B cell (primary cell): ENCODE results near the gene PLS1. TPM values are rescaled to one million over a fixed set of nuclear protein-coding genes. Genes with fewer than 3 reads are reported as not detected.

Experiments used
- ATAC-seq: fragments of 200-7000 bp; cut with Tn5 transposase; one replicate; pipeline ENCODE4 v1.10.0; 2021; ENCODE audit warnings: low read depth, mild to moderate bottlenecking, moderate number of reproducible peaks, moderate library complexity
- CTCF ChIA-PET: fragments of 350-600 bp; sonication (Branson Sonifier 250); formaldehyde crosslinking; loops from one replicate; lab custom pipeline; 2021; ENCODE audit warnings: antibody characterized with exemption, inconsistent platforms; lab: Charles Lee
- POLR2A ChIA-PET: fragments of 350-600 bp; sonication (Branson Sonifier 250); formaldehyde crosslinking; loops from one replicate; lab custom pipeline; 2021; ENCODE audit warnings: antibody characterized with exemption; lab: Charles Lee
- DNase-seq: peaks from one replicate; pipeline ENCODE4 v3.0.0; 2013
- H2AFZ ChIP-seq: 2 replicates; pipeline ENCODE4 v1.6.1; 2012; ENCODE audit warnings: mild to moderate bottlenecking, low read depth, low read length; ENCODE audit not compliant: insufficient read depth, poor library complexity, severe bottlenecking
- H3K27ac ChIP-seq, 2 donors: 1 replicate in 1 of 2; 2 replicates in 1 of 2; pipeline ENCODE4 v1.5.1; 2012 to 2013; ENCODE audit warnings: low read length in 2 of 2, mild to moderate bottlenecking in 2 of 2, moderate library complexity in 1 of 2
- H3K27me3 ChIP-seq, 4 experiments: fragments of 200-600 bp in 1 of 4; sonication (generic) in 1 of 4; replicated peaks in 1 of 4; 1 replicate in 2 of 4; 2 replicates in 2 of 4; pipeline versions ENCODE4 v1.6.1 to v1.7.0; 2013 to 2016; ENCODE audit warnings: low read length in 3 of 4, mild to moderate bottlenecking in 2 of 4, mixed read lengths in 1 of 4, moderate library complexity in 1 of 4; ENCODE audit not compliant: insufficient read depth in 4 of 4, control insufficient read depth in 3 of 4; ENCODE audit errors: control extremely low read depth in 1 of 4
- H3K36me3 ChIP-seq, 2 experiments: replicated peaks in 1 of 2; 1 replicate in 1 of 2; 2 replicates in 1 of 2; pipeline versions ENCODE4 v1.6.1 to v1.7.1; 2013; ENCODE audit warnings: low read length in 1 of 2; ENCODE audit not compliant: insufficient read depth in 2 of 2, control insufficient read depth in 1 of 2; ENCODE audit errors: control extremely low read depth in 1 of 2, extremely low read depth in 1 of 2
- H3K4me1 ChIP-seq, 2 donors: fragments of 200-600 bp in 1 of 2; sonication (generic) in 1 of 2; 1 replicate in 1 of 2; 2 replicates in 1 of 2; pipeline versions ENCODE4 v1.5.1 to v1.6.1; 2013 to 2017; ENCODE audit warnings: low read length in 2 of 2; ENCODE audit not compliant: control insufficient read depth in 2 of 2, insufficient read depth in 2 of 2
- H3K4me2 ChIP-seq: replicated peaks from 2 replicates; pipeline ENCODE3; 2012; ENCODE audit warnings: mild to moderate bottlenecking, low read depth, low read length; ENCODE audit not compliant: poor library complexity, severe bottlenecking
- H3K4me3 ChIP-seq, 5 experiments: fragments of 200-600 bp in 1 of 5; sonication (generic) in 1 of 5; 1 replicate in 3 of 5; 2 replicates in 2 of 5; pipeline versions ENCODE4 v1.5.1 to v1.7.0; 2011 to 2016; ENCODE audit warnings: low read length in 4 of 5, mild to moderate bottlenecking in 4 of 5, low read depth in 2 of 5, control low read depth in 1 of 5, moderate library complexity in 1 of 5; ENCODE audit not compliant: insufficient read depth in 1 of 5; ENCODE audit errors: control extremely low read depth in 1 of 5, extremely low read depth in 1 of 5
- H3K79me2 ChIP-seq: fragments of 200-600 bp; sonication (generic); one replicate; pipeline ENCODE4 v1.6.0; 2016; ENCODE audit warnings: low read length; ENCODE audit not compliant: control insufficient read depth, insufficient read depth
- H3K9ac ChIP-seq: fragments of 200-600 bp; sonication (generic); 2 replicates; pipeline ENCODE4 v1.6.1; 2017; ENCODE audit warnings: mild to moderate bottlenecking, low read length, moderate library complexity
- H3K9me3 ChIP-seq, 3 donors: one replicate each; pipeline versions ENCODE4 v1.6.1 to v1.7.1; 2013; ENCODE audit warnings: low read length in 2 of 3; ENCODE audit not compliant: control insufficient read depth in 2 of 3, insufficient read depth in 1 of 3; ENCODE audit errors: control extremely low read depth in 1 of 3
- H4K20me1 ChIP-seq: 2 replicates; pipeline ENCODE4 v1.6.0; 2012; ENCODE audit warnings: mild to moderate bottlenecking, low read length; ENCODE audit not compliant: insufficient read depth, control insufficient read depth, poor library complexity, severe bottlenecking
- H3K27ac Mint-ChIP-seq: one replicate; pipeline ENCODE4 v1.8.0; 2021; ENCODE audit warnings: mixed read lengths
- H3K27me3 Mint-ChIP-seq: one replicate; pipeline ENCODE4 v1.8.0; 2021; ENCODE audit warnings: mixed read lengths
- H3K4me1 Mint-ChIP-seq: one replicate; pipeline ENCODE4 v1.8.0; 2021; ENCODE audit warnings: mixed read lengths
- H3K4me3 Mint-ChIP-seq: one replicate; pipeline ENCODE4 v1.8.0; 2021; ENCODE audit warnings: mixed read lengths
- H3K9me3 Mint-ChIP-seq: one replicate; pipeline ENCODE4 v1.8.0; 2022; ENCODE audit warnings: mixed read lengths; ENCODE audit not compliant: insufficient read depth
- CTCF ChIP-seq: fragments of 200-600 bp; IDR thresholded peaks from one replicate; pipeline ENCODE4 v1.8.0; 2022; ENCODE audit warnings: antibody characterized with exemption, mild to moderate bottlenecking
- EZH2 ChIP-seq: IDR thresholded peaks from 2 replicates; pipeline ENCODE4 v1.6.1; 2012; ENCODE audit warnings: borderline replicate concordance, low read depth, mild to moderate bottlenecking, moderate library complexity, low read length; ENCODE audit not compliant: insufficient read depth, poor library complexity, severe bottlenecking
- WGBS: methylation state at CpG from one replicate; pipeline ENCODE4 v1.1.5; 2013; ENCODE audit warnings: missing lambda C conversion rate; ENCODE audit not compliant: insufficient coverage; 5-methylcytosine and 5-hydroxymethylcytosine counted together
- intact Hi-C: fragments of 100-400 bp; cut with micrococcal nuclease; formaldehyde crosslinking; loops from one replicate; pipeline ENCODE4 v1.10.0; 2022
- polyA plus RNA-seq: library from polyadenylated mRNA; depleted of rRNA; stranded (reverse); fragments of >200 nt; gene quantifications from 2 replicates; pipeline ENCODE4 v1.2.3, GENCODE V29; 2012
- total RNA-seq, 2 donors: library from RNA; stranded (reverse); fragments of 120-200 nt in 1 of 2; gene quantifications; 1 replicate in 1 of 2; 2 replicates in 1 of 2; pipeline versions ENCODE4 v1.2.3 to v1.2.4, GENCODE V29; 2013 to 2022

The PLS1 gene
- total and polyA plus RNA-seq, 2 donors (not counting 1 experiment from before 2014, with no cell fraction given) = 0.13 to 0.74 TPM

GRCh38 chr3:142647856-142648255 lies 51.7 kb downstream of the PLS1 start:
- Mint-ChIP-seq H3K27me3 (peaks cover 10% of the 10 kb centered on the region), H3K4me3 (no peak overlapping the region), H3K4me1 (peaks cover 4% of the 10 kb centered on the region), H3K27ac (no peak overlapping the region), H3K9me3 (no peaks in the 10 kb centered on the region)
- TF ChIP-seq EZH2 (no peak), CTCF (no peak)
- H3K4me1 ChIP-seq = no peaks in the 10 kb centered on the region
- no peak overlapping the region for H3K27ac ChIP-seq
- no peak overlapping the region for H3K4me2 ChIP-seq
- 93% methylated on average over 1 of the region's 1 CpG for WGBS
- H3K9me3 ChIP-seq = no peaks in the 10 kb centered on the region
- no peaks in the 10 kb centered on the region for H4K20me1 ChIP-seq
- DNase-seq (no peak), ATAC-seq (no peak)
- POLR2A ChIA-PET = no interaction called here
- CTCF ChIA-PET = no interaction called here
- H3K9ac ChIP-seq = no peak overlapping the region
- no peak overlapping the region for H2AFZ ChIP-seq
- no peaks in the 10 kb centered on the region for H3K36me3 ChIP-seq
- no peaks in the 10 kb centered on the region for H3K79me2 ChIP-seq
- H3K4me3 ChIP-seq = no peak overlapping the region
- H3K27me3 ChIP-seq = no peaks in the 10 kb centered on the region
- intact Hi-C loops = no loop called here

DNA sequence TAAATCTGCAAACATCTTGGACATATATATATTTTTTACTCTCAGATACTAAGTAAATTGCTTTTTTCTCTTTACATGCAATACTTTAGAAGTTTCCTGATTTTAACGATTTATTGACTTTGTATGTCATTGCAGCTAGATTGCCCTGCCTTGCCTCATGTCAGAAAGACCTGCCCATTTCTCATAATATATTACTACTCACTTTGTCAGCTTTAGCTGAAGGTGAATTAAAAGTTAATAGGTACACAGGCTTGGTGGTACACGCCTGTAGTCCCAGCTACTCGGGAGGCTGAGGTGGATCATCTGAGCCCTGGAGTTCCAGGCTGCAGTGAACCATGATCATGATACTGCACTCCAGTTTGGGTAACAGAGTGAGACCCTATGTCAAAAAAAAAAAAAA lies 52.8 kb downstream of the PLS1 start:
- ATAC-seq = no peak
- intact Hi-C loops = no loop called here
- Mint-ChIP-seq H3K9me3 (no peaks in the 10 kb centered on the region), H3K4me3 (no peak overlapping the region), H3K4me1 (peaks cover 4% of the 10 kb centered on the region), H3K27ac (no peak overlapping the region), H3K27me3 (peaks cover 10% of the 10 kb centered on the region)
- 100% methylated on average over 2 of the region's 3 CpGs for WGBS
- no peaks in the 10 kb centered on the region for H4K20me1 ChIP-seq
- ChIA-PET POLR2A (no interaction called here), CTCF (no interaction called here)
- no peaks in the 10 kb centered on the region for H3K9me3 ChIP-seq
- no peak overlapping the region for H3K9ac ChIP-seq
- H3K27ac ChIP-seq = no peak overlapping the region
- H2AFZ ChIP-seq = no peak overlapping the region
- H3K4me1 ChIP-seq = no peaks in the 10 kb centered on the region
- no peaks in the 10 kb centered on the region for H3K79me2 ChIP-seq
- H3K27me3 ChIP-seq = no peaks in the 10 kb centered on the region
- H3K4me2 ChIP-seq = no peak overlapping the region
- no peak for TF ChIP-seq CTCF
- no peak for TF ChIP-seq EZH2
- no peak overlapping the region for H3K4me3 ChIP-seq
- H3K36me3 ChIP-seq = no peaks in the 10 kb centered on the region
- DNase-seq = no peak
